Subcutaneous adipose tissue (tissue), 4 donors: Measurements from ENCODE around the gene SLC25A39. TPM values are rescaled to one million over a fixed set of nuclear protein-coding genes. Genes with fewer than 3 reads are reported as not detected.

Source experiments
- total RNA-seq, 4 donors: library from RNA; depleted of rRNA; stranded (reverse); fragments of >200 nt; gene quantifications; one replicate each; pipeline ENCODE4 v1.1.0, GENCODE V29; 2016
- TF ChIP-seq, protein P1 (sequence below): fragments of 450-650 bp; IDR thresholded peaks from one replicate; pipeline ENCODE4 v1.5.1; 2016; ENCODE audit warnings: low read depth, mild to moderate bottlenecking, control low read depth, antibody characterized with exemption, moderate library complexity

The SLC25A39 gene
- total RNA-seq, 4 donors from 2014 or later = 35.7 to 55.4 (median 42.5) TPM

DNA sequence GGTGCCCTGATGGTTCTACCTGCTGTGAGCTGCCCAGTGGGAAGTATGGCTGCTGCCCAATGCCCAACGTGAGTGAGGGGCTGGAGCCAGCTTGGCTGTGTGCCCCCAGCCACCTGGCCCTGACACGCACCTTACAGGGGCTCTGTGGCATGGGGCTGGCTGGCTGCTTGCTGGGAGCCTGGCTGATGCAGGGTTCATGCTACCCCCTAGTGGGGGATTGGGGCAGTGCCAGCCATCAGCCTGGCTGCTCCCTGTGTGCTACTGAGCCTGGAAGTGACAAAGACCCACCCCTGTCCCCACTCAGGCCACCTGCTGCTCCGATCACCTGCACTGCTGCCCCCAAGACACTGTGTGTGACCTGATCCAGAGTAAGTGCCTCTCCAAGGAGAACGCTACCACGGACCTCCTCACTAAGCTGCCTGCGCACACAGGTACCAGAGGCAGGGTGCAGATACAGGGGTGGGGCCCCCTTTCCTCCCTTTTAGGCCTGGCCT, 26.2 kb upstream of the SLC25A39 start:
- TF ChIP-seq, protein P1, sequence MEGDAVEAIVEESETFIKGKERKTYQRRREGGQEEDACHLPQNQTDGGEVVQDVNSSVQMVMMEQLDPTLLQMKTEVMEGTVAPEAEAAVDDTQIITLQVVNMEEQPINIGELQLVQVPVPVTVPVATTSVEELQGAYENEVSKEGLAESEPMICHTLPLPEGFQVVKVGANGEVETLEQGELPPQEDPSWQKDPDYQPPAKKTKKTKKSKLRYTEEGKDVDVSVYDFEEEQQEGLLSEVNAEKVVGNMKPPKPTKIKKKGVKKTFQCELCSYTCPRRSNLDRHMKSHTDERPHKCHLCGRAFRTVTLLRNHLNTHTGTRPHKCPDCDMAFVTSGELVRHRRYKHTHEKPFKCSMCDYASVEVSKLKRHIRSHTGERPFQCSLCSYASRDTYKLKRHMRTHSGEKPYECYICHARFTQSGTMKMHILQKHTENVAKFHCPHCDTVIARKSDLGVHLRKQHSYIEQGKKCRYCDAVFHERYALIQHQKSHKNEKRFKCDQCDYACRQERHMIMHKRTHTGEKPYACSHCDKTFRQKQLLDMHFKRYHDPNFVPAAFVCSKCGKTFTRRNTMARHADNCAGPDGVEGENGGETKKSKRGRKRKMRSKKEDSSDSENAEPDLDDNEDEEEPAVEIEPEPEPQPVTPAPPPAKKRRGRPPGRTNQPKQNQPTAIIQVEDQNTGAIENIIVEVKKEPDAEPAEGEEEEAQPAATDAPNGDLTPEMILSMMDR = no peak

DNA sequence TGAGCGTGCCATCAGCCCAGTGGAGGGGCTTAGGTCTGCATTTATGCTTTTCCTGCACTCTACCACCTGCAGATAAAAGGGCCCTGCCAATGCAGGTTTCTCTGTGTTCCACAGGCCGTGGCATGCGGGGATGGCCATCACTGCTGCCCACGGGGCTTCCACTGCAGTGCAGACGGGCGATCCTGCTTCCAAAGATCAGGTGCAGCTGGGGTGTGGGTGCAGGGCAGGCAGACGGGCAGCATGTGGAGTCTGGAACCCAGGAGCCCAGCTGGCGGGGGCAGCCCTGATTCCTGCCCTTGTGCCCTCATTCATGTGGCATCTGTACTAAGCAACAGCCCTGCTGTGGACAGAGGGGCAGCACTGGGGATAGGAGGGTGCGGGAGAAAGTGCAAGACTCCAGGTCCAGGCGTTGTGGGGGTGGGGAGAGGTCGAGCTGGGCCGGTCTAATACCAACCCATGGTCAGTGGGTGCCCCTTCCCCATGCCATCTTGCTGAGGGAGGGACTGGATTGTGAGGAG, 25.0 kb upstream of the SLC25A39 start:
- TF ChIP-seq, protein P1 = no peak

DNA sequence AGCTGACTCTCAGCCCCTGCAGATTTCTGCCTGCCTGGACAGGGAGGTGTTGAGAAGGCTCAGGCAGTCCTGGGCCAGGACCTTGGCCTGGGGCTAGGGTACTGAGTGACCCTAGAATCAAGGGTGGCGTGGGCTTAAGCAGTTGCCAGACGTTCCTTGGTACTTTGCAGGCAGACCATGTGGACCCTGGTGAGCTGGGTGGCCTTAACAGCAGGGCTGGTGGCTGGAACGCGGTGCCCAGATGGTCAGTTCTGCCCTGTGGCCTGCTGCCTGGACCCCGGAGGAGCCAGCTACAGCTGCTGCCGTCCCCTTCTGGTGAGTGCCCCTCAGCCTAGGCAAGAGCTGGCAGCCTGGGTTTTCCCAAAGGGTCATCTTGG, 24.4 kb upstream of the SLC25A39 start:
- TF ChIP-seq, protein P1 = no peak

DNA sequence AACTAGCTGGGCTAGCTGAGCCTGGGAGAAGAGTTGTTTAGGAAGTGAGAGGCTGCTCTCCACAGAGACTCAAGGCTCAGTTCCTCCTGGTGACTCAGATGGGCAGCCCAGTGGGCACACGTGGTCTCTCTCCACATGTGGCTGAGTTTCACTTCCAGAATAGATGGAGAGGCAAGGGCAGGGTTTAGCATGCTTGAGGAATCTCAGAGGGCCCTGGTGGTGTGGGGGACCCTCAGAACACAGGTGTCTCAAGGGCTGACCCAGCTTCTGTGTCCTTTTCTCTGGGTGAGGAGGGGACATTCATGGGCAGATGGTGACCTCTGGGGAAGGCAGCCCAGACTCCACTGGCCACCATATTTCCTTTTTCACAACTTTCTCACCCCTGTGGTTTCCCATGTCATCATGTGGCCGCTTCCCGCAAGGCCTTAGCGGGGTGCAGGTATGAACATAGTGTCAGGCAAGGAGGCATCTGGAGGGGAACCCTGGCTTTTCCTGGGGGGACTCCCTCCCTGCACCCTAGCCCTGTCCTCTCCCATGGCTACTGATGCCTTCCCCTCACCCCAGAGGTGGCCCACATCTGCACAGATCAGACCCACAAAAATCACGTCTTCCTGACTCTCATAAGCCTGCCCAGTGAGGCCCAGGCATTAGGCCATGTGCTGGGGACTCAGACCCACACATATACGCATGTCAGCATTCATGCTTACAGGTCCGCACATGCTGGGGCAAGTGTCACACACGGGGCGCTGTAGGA, 23.8 kb upstream of the SLC25A39 start:
- TF ChIP-seq, protein P1 = no peak

DNA sequence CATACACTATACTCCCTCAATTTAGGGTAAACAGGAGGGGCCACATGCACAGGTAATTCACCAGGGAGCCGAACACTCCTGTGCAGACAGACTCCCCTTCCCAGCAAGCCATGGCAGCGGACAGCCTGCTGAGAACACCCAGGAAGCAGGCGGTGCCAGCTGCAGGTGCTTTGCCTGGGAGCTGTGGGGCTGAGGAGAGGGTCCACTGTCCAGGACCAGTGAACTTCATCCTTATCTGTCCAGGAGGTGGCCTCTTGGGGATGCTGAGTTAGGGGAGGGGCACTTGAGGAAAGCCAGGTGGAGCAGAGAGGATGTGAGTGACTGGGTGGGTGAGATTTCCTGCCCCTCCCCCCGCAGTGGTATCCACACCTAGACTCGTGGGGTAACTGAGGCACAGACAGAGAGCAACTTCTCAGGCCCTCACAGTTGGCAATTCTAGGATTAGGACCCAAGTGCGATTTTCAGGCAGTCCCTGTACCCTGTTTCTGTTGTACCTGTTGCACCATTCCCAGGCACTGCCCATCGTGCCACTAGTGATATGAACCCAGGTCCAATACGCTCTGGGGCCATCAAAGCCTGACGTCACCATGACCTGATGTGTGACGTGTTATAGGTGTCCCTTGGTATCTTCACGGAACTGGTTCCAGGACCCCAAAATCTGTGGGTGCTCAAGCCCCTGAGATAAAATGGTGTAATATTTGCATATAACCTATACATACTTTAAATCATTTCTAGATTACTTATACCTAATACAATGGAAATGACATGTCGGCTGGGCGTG, 21.6 kb upstream of the SLC25A39 start:
- TF ChIP-seq, protein P1 = no peak

DNA sequence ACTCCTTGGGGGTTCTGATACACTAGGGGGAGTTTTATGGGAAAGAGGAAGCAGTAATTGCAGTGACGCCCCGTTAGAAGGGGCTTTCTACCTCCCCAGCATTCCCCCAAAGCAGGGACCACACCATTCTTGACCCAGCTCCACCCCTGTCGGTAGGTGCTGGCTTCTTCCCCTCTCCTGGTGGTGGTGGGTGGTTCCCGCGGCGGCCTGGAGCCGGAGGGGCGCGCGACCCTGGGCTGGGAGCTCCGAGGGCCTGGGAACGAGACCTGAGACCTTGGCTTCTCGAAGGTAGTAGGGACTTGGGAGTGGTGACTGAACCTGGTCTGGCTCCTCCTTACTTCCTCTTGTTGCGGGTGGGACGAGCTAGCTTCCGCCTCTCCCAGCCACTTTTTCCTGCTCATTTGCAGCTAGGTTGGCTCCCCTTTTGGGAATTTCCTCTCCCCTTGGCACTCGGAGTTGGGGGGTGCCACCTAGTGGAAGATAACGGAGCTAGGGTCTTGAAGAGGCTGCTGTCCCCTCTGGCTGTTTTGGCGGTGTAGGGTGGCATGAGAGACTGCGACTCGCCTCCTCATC, 20.9 kb upstream of the SLC25A39 start:
- TF ChIP-seq, protein P1 = no peak
